NK-92 treated with Interleukin-12 subunit alpha and Interleukin-12 subunit beta, amount 100 ng/mL, for 24 hours (cell line): Measurements from ENCODE around the gene PARP12.

ENCODE experiments used
- DNase-seq: peaks from one replicate; lab custom pipeline; 2025; lab: John Stamatoyannopoulos, UW

The PARP12 gene

DNA sequence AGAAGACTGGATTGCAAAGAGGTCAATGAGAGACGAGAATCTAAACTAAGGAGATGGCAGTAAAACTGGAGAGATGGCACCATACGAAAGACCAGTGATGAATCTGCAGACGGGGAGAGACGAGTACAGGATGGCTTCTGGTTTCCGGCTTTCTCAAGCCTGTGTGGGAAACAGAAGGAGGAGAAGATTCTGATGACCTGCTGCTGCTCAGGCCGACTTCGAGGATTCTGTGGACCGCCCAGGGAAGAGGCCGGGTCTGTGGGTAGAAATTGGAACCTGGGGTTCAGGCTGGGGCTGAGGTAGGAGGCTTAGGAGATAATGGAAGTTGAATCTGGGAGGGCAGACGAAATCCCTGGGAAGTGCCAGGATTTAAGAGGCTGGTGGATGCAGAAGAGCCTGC is 48.6 kb downstream of the PARP12 start:
- no peak for DNase-seq

DNA sequence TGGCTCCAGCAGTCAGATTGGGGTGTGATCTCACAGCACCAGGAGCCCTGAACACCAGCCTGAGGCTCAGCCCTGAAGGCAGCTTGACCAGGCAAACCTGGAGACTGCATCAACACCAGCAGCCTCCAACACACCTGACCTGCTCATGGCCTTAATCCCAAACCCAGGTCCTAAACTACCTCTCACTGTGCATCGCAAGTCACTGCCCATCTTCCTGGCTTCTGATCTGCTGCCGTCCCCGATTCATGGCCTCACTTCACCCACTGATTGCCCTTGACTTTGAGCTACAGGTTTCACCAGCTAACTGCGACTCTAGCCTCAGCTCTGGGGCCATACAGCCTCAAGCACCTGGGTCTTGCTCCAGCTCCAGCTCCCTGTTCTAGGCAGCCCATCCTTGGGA is 49.1 kb downstream of the PARP12 start:
- DNase-seq: no peak

DNA sequence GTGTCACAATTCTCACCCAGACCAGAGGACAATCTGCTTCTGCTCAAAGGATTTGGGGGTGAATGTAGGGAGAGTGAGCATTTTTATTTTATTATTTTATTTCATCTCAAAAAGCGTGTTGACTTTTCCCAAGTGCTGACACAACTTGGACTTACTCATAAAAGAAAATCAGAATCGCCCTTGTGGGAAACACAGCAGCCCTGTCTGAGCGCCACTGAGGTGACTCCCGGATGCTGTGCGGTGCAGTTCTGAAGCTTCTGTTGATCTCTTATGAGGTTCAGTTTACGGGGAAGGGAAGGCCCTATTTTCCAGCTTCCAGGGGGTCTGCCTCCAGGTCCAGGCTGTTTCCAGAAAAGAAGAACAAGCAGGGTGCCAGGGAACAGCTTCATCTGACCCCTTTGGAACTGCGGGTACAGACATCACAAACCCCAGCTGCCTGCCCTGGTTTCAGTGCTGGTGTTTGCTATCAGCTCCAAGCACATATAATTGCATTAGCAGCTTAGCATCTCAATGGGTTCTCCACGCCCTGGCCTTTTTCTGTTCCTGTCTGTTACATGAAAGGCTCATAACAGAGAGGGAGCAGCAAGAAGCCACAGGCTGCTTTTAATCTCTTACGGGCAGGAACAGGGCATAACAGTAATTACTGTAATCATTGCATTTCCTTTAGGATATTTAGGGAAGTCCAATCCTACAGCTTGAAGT is 52.4 kb downstream of the PARP12 start:
- DNase-seq: no peak

DNA sequence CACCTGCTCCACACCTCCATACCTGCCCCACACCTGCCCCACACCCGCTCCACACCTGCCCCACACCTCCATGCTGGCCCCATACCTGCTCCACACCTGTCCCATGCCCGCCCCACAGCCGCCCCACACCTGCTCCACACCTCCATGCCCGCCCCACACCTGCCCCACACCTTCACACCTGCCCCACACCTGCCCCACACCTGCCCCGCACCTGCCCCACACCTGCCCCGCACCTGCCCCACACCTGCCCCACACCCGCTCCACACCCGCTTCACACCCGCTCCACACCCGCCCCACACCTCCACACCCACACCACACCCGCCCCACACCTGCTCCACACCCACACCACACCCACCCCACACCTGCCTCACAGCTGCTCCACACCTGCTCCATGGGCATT is 53.0 kb downstream of the PARP12 start:
- DNase-seq: no peak

DNA sequence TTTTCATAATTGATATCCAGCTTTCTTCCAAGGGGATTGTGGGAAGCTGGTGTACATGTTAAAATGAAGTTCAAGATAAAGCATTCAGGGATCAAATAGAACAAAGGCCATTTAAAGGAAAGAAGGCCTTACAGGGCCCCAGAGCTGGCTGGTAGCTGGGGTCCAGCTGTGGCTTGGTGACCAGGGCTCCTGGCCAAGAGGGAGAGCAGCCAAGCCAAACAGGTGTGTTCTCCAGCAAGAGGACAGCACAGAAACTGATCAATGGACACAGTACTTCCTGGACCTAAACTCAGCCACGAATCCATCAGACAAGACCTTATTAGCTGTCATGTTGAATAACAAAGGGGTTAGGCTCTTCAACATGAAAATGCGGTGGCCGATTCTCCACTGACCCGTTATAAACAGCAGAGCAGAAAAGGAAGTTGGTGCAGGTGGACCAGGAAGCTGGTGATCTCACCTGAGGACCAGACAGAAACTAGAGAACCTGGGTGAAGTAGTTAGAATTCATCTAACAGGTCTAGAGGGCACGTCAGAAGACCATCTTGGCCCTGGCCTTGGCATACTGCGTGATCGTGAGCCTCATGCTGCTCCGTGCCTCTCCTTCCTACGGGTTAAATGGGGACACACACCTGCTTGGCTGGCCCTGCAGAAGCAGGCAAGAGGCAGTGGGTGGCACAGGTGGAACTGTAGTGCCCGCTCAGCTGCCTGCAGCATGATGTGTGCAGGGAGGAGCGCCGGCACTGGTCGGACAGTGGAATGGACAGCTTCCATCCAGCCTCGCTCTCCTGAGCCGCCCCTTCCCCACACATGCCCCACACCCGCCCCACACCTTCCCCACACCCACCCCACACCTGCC is 53.8 kb downstream of the PARP12 start:
- no peak for DNase-seq

DNA sequence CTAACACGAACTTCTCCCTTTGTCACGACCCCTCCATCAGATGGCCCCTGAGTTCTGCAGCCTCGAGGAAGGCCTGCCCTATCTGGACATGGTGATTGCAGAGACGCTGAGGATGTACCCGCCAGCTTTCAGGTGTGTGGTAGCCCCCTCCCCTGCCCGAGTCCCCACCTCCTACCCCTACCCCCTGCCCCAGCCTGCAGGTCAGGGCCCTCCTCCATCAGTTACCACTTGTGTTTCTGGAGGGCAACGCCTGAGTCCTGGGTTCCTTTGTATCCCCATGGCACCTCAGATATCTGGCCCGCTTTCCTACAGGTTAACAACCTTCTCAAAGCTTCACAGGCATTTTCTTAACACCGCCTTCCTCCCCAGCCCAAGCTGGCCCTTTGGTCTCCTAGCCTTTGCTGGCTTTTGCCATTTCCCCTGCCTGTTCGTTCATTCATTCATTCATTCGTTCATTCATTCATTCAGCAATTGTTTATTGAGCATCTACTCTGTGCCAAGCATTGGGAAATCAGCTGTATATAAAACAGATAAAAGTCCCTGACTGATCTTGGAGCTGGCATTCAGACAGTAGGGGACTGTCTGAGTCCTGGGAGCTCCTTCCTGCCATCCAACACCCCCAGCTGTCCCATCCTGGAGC is 55.6 kb downstream of the PARP12 start:
- DNase-seq: no peak

DNA sequence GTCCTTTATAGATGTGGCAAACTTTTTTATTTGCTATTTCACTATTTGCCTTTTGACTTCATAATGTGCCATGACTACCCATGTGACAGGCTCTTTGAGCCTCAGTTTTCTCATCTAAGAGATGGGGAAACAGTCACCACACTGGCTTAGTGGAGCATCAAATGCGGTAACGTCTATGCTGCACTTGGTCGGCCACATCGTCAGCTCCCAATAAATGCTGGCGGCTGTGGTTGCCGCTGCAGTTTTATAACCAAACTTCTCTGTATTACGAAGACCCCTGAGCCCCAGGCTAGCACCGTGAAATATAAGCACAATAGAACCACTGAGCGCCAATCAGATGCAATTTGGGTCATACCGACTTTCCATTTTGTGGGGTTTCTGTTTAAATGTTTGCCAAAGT is 56.2 kb downstream of the PARP12 start:
- DNase-seq: no peak

DNA sequence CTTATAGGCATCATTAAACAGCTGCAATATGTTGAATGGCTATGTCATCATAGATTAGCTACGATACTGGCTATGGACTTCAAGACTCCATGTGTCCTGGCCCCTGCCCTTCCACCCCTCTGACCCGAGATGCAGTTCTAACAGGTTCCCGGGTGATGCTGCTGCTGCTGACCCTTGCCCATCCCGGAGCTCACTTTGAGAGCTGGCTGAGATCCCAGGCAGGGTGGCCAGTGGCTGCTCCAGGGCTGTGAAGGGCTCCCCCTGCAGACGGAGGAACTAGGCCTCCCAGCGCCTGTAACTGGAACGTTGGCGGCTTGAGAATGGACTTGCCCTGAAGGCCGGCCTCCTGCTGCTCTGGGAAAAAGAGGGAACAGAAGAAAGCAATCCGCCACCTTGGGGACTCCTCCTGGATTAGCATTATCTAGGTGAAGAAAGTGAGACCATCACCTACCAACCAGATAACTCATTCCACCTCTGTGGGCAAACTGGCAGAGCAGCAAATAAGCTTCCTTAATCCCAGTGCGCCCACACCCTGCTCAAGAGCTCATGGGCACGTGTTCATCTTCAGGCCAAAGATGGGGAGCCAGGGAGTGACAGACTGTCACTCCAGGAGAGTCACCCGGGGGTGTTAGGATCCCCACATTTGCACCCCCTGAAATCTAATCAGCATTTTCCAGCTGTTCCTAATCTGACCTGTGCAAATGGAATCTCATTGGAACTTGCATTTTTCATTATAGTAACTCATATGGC is 56.8 kb downstream of the PARP12 start:
- no peak for DNase-seq

DNA sequence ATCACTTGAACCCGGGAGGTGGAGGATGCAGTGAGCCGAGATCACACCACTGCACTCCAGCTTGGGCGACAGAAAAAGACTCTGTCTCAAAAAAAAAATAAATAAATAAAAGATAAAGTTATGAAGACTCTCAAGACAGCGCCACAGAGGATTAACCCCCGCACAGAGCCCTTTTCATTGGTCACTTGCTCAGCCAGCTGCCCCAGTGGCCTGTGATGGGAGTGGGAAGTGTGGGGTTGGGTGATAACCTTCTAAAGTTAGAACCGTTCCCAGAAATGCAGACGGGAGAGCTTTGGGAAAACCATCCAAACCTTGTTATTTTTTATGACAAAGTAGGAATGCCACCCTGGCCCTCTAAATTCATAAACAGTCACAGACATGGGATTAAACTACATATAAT is 57.4 kb downstream of the PARP12 start:
- DNase-seq: no peak

DNA sequence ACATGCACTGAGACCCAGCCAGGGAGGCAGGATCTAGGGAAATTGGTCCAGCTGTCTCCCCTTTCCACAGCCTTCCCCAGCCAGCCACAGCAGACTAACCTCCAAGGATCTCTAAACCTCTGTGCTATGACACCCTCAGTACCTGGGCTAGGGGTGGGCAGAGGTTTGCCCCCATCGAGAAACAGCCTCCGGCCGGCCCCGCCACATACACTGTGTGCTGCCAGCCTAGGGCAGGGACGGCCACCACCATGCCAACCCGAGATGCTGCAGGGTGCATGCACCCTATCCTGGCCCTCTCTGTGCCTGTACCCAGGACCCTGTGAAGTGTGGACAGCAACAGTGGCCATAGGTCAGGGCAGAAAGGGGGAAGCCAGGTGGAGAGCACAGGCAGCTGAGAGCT is 58.1 kb downstream of the PARP12 start:
- DNase-seq: no peak

DNA sequence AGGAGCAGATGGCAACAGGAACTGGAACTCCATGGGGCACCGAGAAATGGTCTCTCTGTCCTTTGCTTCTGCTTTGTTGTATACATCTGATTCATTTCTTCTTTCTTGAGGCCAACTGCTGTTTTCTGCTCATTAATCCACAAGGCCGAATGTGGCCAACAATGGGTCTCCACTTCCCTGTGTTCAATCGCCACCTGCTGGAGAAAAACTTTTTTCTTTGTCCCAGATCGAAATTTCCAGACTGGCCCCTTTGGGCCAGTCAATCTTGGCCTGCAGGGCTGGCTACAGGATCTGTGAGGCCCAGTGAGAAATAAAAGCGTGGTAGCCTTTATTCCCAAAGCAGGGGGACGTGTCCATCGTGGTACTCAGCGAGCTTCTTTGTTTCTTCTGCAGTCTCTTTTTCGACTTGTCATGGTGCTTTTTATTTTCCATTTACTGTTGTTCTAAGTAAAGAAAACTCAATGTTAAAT is 58.8 kb downstream of the PARP12 start:
- DNase-seq: no peak

DNA sequence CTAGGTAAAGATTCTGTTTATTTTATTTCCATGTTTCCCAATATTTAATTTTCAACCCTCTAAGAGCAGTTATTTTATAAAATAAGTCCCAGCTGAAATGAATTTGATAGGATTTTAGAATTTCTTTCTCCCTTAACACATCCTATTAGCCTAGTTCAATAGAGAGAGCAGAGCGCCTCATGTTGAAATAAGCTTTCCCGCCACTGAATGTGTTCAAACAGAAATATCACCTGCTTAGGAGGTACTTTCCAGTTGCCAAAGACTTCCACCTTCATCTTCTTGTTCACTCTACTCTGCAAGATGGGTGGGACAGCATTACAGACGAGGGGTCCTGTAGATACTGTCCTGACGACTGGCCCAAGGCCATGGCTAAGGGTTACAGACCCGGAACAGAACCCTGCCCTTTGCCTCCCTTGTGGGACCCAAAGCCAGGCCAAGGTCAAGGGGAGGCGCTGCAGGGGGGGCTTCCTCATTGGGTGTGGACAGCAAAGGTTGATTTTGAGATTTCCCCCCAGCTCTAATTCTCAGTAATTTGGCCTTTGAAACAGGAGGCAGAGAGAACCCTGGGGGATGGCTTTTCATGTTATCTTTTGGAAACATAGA is 62.0 kb downstream of the PARP12 start:
- DNase-seq: no peak

DNA sequence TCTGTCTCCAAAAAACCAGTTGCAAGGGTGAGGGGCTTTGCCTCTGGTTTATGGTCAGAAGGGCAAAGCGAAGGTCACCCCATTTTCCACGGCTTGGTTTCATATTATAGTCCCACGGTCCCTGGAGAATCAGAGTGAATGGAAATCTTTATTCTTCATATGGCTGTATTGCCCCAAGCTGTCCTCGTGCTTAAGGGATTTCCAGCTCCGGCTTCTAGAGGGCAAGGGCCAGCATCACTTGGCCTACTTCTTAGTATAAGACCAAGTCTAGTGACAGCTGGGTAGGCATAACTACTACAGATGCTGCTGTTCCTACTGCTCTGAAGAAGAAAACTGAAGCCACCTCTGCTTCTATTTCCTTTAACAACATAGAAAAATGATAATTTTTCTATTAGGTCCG is 63.2 kb downstream of the PARP12 start:
- DNase-seq: no peak

DNA sequence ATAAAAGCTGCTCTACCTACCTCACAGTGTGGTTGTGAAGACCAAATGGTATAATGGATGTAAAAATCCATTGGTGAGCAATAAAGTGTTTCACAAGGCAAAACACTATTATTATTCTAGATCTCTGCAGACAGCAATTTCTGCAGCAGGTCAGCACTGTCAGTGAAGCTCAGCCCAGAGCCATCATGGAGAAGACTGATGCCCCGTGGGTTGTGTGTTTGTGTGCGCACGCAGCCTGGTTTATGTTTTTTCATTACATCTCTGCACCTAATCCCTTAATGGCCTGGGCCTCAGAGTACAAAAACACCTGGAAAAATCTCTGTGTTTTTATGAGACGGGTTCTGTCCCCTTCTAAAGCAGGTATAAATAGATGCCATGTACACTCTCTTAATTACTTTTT is 64.2 kb downstream of the PARP12 start:
- DNase-seq: no peak

DNA sequence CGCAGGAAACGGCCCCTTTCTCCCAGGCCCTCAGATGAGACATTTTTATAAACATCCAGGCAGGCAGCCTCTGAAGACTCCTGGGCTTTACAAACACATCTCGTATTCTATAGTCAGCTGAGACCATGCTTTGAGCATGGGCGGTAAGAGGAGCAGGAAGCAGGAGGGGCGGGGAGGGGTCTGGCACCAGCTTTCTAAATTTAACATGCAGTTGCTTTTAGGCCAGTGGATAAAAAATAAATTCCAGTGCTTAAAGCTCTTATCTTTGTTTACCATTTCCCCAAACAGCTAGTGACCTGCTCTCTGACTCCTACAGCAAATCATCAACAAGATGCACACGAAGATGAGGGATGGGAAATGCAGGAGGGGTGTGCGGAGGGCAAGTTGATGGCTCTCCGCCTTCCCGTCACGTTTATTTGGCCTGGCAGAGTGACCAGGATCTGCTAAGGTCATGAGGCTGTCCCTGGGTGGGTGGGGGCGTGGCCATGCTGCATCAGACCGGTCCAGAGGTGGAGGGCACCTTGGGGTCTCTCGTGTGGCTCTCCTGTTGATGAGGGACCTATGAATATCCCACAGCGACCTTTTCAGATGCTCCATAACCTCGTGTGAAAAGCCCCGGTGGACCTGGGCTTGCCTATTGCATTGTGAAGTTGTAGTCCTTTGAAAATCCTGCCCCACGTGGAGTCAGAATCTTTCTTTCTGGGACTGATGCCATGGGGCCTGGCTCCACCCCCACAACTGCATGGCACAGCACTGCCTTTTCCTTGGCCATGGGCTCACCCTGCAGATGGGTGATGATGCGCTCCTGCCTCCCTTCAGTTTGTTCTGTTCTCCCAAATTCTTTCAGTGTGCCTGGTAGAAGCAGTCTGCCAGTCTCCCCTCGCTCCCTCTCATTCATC is 67.5 kb downstream of the PARP12 start:
- DNase-seq: no peak

DNA sequence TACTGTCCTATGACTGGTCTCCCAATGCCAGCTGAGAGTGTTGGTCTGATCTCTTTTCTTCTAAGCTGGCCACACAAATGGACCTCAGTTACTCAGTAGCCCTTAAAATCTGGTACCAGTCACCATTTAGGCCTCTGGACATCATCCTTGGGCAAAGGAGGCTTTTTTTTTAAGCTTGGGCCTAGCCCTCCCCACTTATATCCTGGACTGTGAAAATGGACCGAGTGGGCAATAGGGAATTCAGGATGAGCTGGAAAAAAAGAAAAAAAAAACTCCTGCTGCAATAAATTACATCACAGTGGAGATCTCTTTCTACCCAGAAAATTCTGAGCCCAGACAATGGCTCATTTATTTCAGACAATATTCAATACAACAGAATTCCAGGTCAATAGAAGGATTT is 68.4 kb downstream of the PARP12 start:
- no peak for DNase-seq

DNA sequence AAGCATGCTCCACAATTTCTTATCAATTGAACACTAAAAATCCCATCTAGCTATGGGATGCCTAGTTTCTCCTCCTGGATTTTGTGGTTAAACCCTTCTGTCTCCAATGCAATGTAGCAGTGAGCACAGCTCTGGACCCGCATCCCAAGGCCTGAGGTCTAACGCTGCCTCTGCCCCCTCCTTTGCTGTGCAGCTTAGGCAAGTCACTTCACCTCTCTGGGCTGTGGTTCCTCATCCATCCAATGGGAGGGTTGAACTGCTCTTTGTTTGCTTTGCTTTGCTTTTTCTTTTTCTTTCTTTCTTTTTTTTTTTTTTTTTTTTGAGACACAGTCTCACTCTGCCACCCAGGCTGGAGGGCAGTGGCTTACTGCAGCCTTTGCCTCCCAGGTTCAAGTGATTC is 69.2 kb downstream of the PARP12 start:
- no peak for DNase-seq

DNA sequence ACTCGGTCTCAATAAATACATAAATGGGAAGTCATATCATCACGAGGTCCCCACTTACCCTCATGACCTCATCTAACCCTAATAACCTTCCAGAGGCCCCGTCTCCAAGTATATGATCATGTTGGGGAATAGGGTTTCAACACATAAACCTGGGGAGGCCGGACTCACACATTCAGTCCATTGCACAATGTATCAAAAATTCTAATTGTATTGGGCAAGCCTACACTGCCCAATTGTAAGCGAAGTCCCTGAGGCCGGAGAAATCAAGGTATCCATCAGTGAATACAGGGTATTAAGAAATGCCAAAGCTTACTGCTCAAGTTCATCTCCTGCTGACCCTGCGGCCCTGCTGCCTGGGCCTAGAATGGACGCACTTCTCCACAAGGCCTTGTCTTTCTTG is 69.6 kb downstream of the PARP12 start:
- DNase-seq: no peak

DNA sequence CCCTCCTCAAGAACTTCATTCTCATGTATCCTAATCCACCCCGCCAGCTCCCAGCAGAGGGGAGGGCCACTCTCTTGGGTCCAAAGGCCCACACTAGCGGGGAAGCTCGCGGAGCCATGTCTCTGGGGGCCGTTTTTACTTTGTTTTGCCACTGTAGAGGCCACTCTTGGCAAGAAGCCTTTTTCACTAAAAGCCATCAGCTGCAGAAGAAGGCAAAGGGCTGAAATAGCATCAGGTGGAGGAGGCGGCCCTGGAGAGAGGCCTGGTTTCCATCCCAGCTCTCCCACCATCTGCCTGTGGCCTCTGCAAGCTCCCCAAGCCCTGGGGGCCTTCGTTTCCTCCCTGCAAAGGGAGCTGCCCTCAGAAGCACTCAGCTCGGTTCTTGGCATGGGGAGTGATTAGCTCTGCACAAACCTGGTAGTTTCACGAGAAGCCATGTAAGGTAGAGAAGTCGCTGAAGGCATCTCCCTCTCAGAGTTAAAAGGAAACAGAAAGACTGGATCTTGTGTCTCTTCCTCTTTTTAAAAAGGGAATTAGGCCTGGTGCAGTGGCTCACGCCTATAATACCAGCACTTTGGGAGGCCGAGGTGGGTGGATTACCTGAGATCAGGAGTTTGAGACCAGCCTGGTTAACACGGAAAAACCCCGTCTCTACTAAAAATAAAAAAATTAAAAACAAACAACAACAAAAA is 70.3 kb downstream of the PARP12 start:
- no peak for DNase-seq

DNA sequence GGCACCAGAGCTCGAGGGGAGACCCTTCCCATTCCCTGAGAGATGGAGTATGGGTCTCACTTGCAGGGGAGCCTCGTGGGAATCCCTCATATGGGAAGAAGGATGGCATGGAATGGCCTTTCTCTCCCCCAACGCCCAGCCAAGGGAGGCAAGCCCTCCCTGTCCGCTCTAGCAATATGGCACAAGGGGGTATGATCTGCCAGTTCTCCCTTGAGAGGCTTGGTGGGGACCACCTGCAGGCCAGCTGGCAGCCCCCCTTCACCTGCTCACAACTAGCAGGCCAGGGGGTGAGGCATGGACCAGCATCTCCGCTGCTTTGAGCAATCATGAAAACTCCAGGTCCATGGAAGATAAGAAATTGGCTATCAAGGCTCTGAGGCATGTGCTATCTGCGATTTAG is 70.8 kb downstream of the PARP12 start:
- no peak for DNase-seq
